ENCODE data around the gene HOXA11. TPM values are rescaled to one million over a fixed set of nuclear protein-coding genes. Genes with fewer than 3 reads are reported as not detected.
A peak's percentile ranks its signal among the peaks of the same experiment; 100 is the strongest.

The HOXA11 gene
- total RNA-seq, 1 experiment from 2014 or later = not detected

DNA sequence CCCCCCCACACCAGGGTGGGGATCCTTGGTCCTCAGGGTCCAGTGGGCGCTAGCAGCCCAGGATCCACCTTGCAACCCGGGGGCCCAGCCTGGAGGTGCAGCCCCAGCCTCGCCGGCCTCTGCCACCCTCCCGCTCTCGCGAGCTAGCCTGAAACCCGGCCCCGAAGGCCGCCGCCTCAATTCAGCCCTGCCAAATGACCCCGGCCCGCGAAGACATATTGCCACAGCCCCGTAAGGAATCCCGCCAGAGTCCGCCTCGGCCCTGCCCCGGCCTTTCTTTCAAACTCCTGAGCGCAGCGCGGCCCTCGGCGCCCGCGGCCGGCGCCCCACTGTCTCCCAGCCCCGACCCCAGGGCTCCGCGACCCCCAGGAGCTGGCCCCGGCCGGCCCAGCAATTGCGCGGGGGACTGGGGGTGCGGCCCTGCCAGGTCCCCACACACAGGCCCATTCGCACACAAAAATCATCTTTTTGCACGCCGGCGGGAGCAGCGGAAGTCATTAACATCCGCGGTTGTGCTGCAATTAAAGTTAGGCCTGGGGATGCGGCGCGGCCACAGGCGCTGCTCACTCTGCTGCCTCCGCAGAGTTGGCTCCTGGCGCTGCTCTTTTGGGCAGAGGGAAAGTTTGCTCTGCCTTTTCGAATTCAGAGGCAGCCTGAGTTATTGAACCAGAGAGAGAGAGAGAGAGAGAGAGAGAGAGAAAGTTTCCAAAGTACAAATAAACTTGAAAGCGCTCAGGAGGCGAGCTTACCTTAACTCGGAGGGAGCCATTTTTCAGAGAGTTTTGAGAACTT, 45.5 kb downstream of the HOXA11 start:
- CTCF ChIA-PET = no interaction called here
- Histone ChIP-seq H3K36me3 (ENCODE audit: insufficient read depth, low read length, poor library complexity, severe bottlenecking) (no peaks in the 10 kb centered on the region), H3K4me1 (ENCODE audit: insufficient read depth, low read length, poor library complexity, severe bottlenecking) (peaks cover 13% of the 10 kb centered on the region), H3K27ac (ENCODE audit: low read depth, low read length, poor library complexity, severe bottlenecking) (no peak overlapping the region), H3K9me3 (ENCODE audit: low read depth, low read length, poor library complexity, severe bottlenecking) (no peaks in the 10 kb centered on the region), H3K27me3 (replicated peaks; ENCODE audit: insufficient read depth, low read depth, low read length, poor library complexity) (peaks cover 100% of the 10 kb centered on the region), H3K4me3 (ENCODE audit: low read depth, low read length, poor library complexity, severe bottlenecking) (no peak overlapping the region)
- intact Hi-C loops (cut with micrococcal nuclease; ENCODE audit: unreplicated experiment) = loop anchor here (5.0 kb wide), 1 partner anchor 1267 kb away; no protein-coding TSS in a partner anchor
- no TSS peak for BruUV-seq (replicated peaks)
- DNase-seq (ENCODE audit: low spot score) = no peak
- POLR2A ChIA-PET (ENCODE audit: low non-redundant PET) = no interaction called here
- TF ChIP-seq EZH2 (IDR thresholded peaks at IDR 0.05; ENCODE audit: borderline replicate concordance, low read depth, low read length, poor library complexity, severe bottlenecking) = peak; percentile 94
- TF ChIP-seq CTCF (conservative IDR thresholded peaks at IDR 0.05; ENCODE audit: low read depth, low read length) = no peak

- Histone ChIP-seq H3K27ac (ENCODE audit: low read depth, low read length, poor library complexity, severe bottlenecking) (no peak overlapping the region), H3K36me3 (ENCODE audit: insufficient read depth, low read length, poor library complexity, severe bottlenecking) (no peaks in the 10 kb centered on the region), H3K27me3 (replicated peaks; ENCODE audit: insufficient read depth, low read depth, low read length, poor library complexity) (peaks cover 100% of the 10 kb centered on the region), H3K4me1 (ENCODE audit: insufficient read depth, low read length, poor library complexity, severe bottlenecking) (peaks cover 13% of the 10 kb centered on the region), H3K9me3 (ENCODE audit: low read depth, low read length, poor library complexity, severe bottlenecking) (no peaks in the 10 kb centered on the region), H3K4me3 (ENCODE audit: low read depth, low read length, poor library complexity, severe bottlenecking) (no peak overlapping the region)
- DNase-seq (ENCODE audit: low spot score) = no peak
- ChIA-PET POLR2A (ENCODE audit: low non-redundant PET) (no interaction called here), CTCF (no interaction called here)
- TF ChIP-seq EZH2 (IDR thresholded peaks at IDR 0.05; ENCODE audit: borderline replicate concordance, low read depth, low read length, poor library complexity, severe bottlenecking) = no peak
- TF ChIP-seq CTCF (conservative IDR thresholded peaks at IDR 0.05; ENCODE audit: low read depth, low read length) = no peak
- intact Hi-C loops (cut with micrococcal nuclease; ENCODE audit: unreplicated experiment) = no loop called here
- BruUV-seq (replicated peaks) = no TSS peak
Measured at GRCh38 chr7:27138985-27139333, 46.1 kb downstream of the HOXA11 start.

DNA sequence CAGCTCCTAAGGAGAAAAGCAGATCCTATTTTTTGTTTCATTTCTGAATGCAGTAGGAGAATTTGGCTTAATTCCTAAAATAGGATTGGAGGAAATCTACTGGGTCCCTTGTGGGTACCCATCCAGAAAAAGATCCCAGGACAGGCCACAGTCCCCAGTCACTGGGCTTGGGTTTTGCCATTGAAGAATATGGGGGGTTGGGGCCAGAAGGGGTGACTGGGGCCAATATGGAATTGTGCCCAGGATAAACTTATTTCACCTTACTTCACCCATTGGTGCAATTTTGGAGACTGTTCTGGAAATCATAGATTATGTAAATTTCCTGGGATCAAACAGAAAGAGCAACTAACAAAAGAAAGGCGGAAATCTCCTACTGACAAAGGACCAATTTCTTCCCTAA, 46.6 kb downstream of the HOXA11 start:
- Histone ChIP-seq H3K27me3 (replicated peaks; ENCODE audit: insufficient read depth, low read depth, low read length, poor library complexity) (peaks cover 100% of the 10 kb centered on the region), H3K27ac (ENCODE audit: low read depth, low read length, poor library complexity, severe bottlenecking) (no peak overlapping the region), H3K36me3 (ENCODE audit: insufficient read depth, low read length, poor library complexity, severe bottlenecking) (no peaks in the 10 kb centered on the region), H3K4me1 (ENCODE audit: insufficient read depth, low read length, poor library complexity, severe bottlenecking) (peaks cover 9% of the 10 kb centered on the region), H3K4me3 (ENCODE audit: low read depth, low read length, poor library complexity, severe bottlenecking) (no peak overlapping the region), H3K9me3 (ENCODE audit: low read depth, low read length, poor library complexity, severe bottlenecking) (no peaks in the 10 kb centered on the region)
- no peak for DNase-seq (ENCODE audit: low spot score)
- intact Hi-C loops (cut with micrococcal nuclease; ENCODE audit: unreplicated experiment) = no loop called here
- BruUV-seq (replicated peaks) = no TSS peak
- ChIA-PET POLR2A (ENCODE audit: low non-redundant PET) (no interaction called here), CTCF (no interaction called here)
- TF ChIP-seq EZH2 (IDR thresholded peaks at IDR 0.05; ENCODE audit: borderline replicate concordance, low read depth, low read length, poor library complexity, severe bottlenecking) (no peak), CTCF (conservative IDR thresholded peaks at IDR 0.05; ENCODE audit: low read depth, low read length) (no peak)

Data from A673 (cell line).